Keratinocyte (primary cell): ENCODE measurements around the gene CSMD2. TPM values are rescaled to one million over a fixed set of nuclear protein-coding genes. Genes with fewer than 3 reads are reported as not detected.

Source experiments
- DNase-seq: peaks from one replicate; pipeline ENCODE4 v3.0.0-alpha.2; 2011; ENCODE audit warnings: low read depth, missing footprints, low spot score
- FAIRE-seq: peaks from 2 replicates; lab custom pipeline; 2011; peaks lifted over from hg19 to GRCh38; lab: Jason Lieb, UNC
- H2AFZ ChIP-seq: 2 replicates; pipeline ENCODE4 v1.6.0; 2012; ENCODE audit warnings: low read length, control low read depth, inconsistent platforms; ENCODE audit not compliant: control insufficient read depth
- H3K27ac ChIP-seq: 2 replicates; pipeline ENCODE4 v1.5.1; 2011; ENCODE audit warnings: low read length; ENCODE audit not compliant: control insufficient read depth, insufficient read depth
- H3K27me3 ChIP-seq: 3 replicates; pipeline ENCODE4 v1.6.0; 2011; ENCODE audit warnings: low read length; ENCODE audit not compliant: control insufficient read depth, insufficient read depth; ENCODE audit errors: extremely low read depth
- H3K36me3 ChIP-seq, 2 experiments: 2 replicates in 1 of 2; 3 replicates in 1 of 2; pipeline ENCODE4 v1.5.1; 2011; ENCODE audit warnings: low read length in 2 of 2, mild to moderate bottlenecking in 1 of 2; ENCODE audit not compliant: control insufficient read depth in 2 of 2, insufficient read depth in 2 of 2; ENCODE audit errors: extremely low read depth in 1 of 2
- H3K4me1 ChIP-seq: 3 replicates; pipeline ENCODE4 v1.5.1; 2011; ENCODE audit warnings: low read length; ENCODE audit not compliant: control insufficient read depth, insufficient read depth; ENCODE audit errors: extremely low read depth
- H3K4me2 ChIP-seq: 3 replicates; pipeline ENCODE4 v1.6.0; 2011; ENCODE audit warnings: low read depth, low read length; ENCODE audit not compliant: control insufficient read depth, insufficient read depth; ENCODE audit errors: extremely low read depth
- H3K4me3 ChIP-seq, 3 experiments: fragments of 200-600 bp in 1 of 3; sonication (generic) in 1 of 3; 2 replicates in 2 of 3; 3 replicates in 1 of 3; pipeline ENCODE4 v1.5.1; 2011 to 2016; ENCODE audit warnings: low read length in 3 of 3, mild to moderate bottlenecking in 3 of 3, control low read depth in 2 of 3, inconsistent platforms in 1 of 3, low read depth in 1 of 3, mixed read lengths in 1 of 3, mixed run types in 1 of 3, moderate library complexity in 1 of 3; ENCODE audit not compliant: control insufficient read depth in 2 of 3, insufficient read depth in 2 of 3; ENCODE audit errors: extremely low read depth in 1 of 3
- H3K79me2 ChIP-seq: 2 replicates; pipeline ENCODE4 v1.6.0; 2012; ENCODE audit warnings: low read length; ENCODE audit not compliant: control insufficient read depth, insufficient read depth
- H3K9ac ChIP-seq: 3 replicates; pipeline ENCODE4 v1.6.0; 2011; ENCODE audit warnings: low read length; ENCODE audit not compliant: control insufficient read depth, insufficient read depth; ENCODE audit errors: extremely low read depth
- H3K9me1 ChIP-seq: 3 replicates; pipeline ENCODE4 v1.6.0; 2011; ENCODE audit warnings: low read length; ENCODE audit not compliant: control insufficient read depth, insufficient read depth; ENCODE audit errors: extremely low read depth
- H3K9me3 ChIP-seq: 2 replicates; pipeline ENCODE4 v1.5.1; 2012; ENCODE audit warnings: low read depth, low read length; ENCODE audit not compliant: control insufficient read depth
- H4K20me1 ChIP-seq: 3 replicates; pipeline ENCODE4 v1.6.0; 2011; ENCODE audit warnings: low read length; ENCODE audit not compliant: control insufficient read depth, insufficient read depth; ENCODE audit errors: extremely low read depth
- EZH2 ChIP-seq: IDR thresholded peaks from one replicate; pipeline ENCODE4 v1.6.1; 2012; ENCODE audit warnings: inconsistent platforms, mild to moderate bottlenecking, low read length, moderate library complexity
- dilution Hi-C: fragments of 300-500 bp; cut with MboI; formaldehyde crosslinking; loops from one replicate; pipeline ENCODE4 v1.7.0; 2020; ENCODE audit warnings: low sequenced_read_pairs; ENCODE audit not compliant: extremely low pct_ligation_motif_present
- polyA plus RNA-seq, 5 experiments: library from polyadenylated mRNA; depleted of rRNA in 3 of 5; stranded (reverse) in 3 of 5; stranded (forward) in 1 of 5; unstranded in 1 of 5; fragments of >200 nt; gene quantifications; 1 replicate in 1 of 5; 2 replicates in 3 of 5; 3 replicates in 1 of 5; pipeline versions ENCODE4 v1.2.1 to v1.2.3, GENCODE V29; 2011 to 2012; ENCODE audit warnings: missing spikeins in 2 of 5, low read depth in 1 of 5, low replicate concordance in 1 of 5
- TF ChIP-seq, protein P1 (sequence below), 3 experiments: IDR thresholded peaks in 1 of 3; conservative IDR thresholded peaks in 1 of 3; optimal IDR thresholded peaks in 1 of 3; 2 replicates in 2 of 3; 3 replicates in 1 of 3; pipeline versions ENCODE3 to v1.5.1; 2011; ENCODE audit warnings: low read length in 3 of 3, mild to moderate bottlenecking in 3 of 3, moderate library complexity in 2 of 3, control low read depth in 1 of 3, inconsistent platforms in 1 of 3; ENCODE audit not compliant: insufficient read depth in 2 of 3; ENCODE audit errors: extremely low read depth in 1 of 3

The CSMD2 gene
- polyA plus RNA-seq, 1 donor (not counting 4 experiments of a cell fraction or from before 2014, with no cell fraction given): 2.0 TPM

DNA sequence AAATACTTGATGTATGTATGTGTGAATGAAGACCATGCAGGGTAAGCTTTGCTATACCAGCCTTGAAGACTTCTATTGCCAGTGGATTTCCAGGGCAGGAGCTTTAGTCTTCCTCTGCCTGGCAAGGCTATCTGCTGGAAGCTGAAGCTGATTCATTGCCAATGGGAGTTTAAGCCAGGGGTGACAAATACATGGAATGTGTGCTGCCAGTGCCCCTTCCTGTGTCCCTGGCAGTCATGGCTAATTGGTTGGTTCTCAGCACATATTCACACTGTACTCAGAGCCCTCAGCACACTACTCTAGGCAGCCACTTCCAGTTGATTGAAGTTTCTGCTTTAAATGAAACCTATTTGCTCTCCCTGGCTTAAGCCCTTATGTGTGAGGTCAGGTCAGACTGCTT, 691.1 kb downstream of the CSMD2 start:
- Histone ChIP-seq H3K4me1 (peaks cover 22% of the 10 kb centered on the region), H3K9me3 (no peaks in the 10 kb centered on the region), H3K79me2 (peaks cover 16% of the 10 kb centered on the region), H3K9ac (no peak overlapping the region), H3K27me3 (no peaks in the 10 kb centered on the region), H3K4me3 (no peak overlapping the region), H3K27ac (no peak overlapping the region), H4K20me1 (no peaks in the 10 kb centered on the region), H3K4me2 (no peak overlapping the region), H3K9me1 (no peaks in the 10 kb centered on the region), H2AFZ (no peak overlapping the region), H3K36me3 (peaks cover 0 to 3% of the 10 kb centered on the region in 2 experiments)
- dilution Hi-C loops: no loop called here
- no peak for FAIRE-seq
- DNase-seq: no peak
- TF ChIP-seq, protein P1, sequence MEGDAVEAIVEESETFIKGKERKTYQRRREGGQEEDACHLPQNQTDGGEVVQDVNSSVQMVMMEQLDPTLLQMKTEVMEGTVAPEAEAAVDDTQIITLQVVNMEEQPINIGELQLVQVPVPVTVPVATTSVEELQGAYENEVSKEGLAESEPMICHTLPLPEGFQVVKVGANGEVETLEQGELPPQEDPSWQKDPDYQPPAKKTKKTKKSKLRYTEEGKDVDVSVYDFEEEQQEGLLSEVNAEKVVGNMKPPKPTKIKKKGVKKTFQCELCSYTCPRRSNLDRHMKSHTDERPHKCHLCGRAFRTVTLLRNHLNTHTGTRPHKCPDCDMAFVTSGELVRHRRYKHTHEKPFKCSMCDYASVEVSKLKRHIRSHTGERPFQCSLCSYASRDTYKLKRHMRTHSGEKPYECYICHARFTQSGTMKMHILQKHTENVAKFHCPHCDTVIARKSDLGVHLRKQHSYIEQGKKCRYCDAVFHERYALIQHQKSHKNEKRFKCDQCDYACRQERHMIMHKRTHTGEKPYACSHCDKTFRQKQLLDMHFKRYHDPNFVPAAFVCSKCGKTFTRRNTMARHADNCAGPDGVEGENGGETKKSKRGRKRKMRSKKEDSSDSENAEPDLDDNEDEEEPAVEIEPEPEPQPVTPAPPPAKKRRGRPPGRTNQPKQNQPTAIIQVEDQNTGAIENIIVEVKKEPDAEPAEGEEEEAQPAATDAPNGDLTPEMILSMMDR (optimal IDR thresholded peaks at IDR 0.05 in 1 of 3, IDR thresholded peaks at IDR 0.05 in 1 of 3, conservative IDR thresholded peaks at IDR 0.05 in 1 of 3; ENCODE audit: extremely low read depth in 1 of 3, insufficient read depth in 2 of 3, low read length in 3 of 3): no peak
- TF ChIP-seq EZH2: no peak

DNA sequence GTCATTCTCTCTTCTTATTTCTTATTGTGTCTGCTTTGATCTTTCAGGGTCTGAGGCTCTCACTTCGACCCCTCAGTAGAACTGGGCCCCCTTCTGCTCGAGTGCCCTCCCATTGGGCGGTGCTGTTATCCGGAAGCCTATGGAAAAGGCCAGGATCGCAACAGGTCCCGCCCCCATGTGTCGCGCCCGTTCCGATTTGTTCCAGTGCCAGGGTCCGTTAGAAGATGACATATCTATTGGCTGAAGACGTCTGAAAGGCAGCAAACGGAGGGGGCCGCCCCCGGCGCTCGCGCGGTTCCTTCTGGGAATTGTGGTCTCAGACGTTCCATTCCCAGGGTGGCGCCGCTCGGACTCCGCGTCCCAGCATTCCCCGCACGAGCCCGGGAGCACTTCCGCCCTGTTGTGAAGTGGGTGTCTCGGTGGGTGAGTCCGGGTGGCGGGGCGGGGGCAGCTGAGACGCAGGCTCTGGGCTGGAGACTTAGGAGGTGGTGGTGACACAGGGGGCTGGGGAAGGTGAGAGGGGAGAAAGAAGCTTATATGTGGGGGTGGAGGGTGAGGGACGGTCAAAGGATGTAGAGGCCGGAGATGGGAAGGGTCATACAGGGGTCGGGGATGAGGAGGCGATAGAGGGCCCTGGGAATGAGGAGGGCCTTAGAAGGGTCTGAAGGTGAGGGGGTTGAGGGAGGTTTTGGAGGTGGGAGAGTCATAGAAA, 692.6 kb downstream of the CSMD2 start, which contains the start of gene ZSCAN20:
ZSCAN20 (plus strand) TSS at position 377 of the 712 bp plus-strand sequence. CDS start 6,644 bp downstream, outside the sequence.
- peak; percentile 84 for FAIRE-seq

More for the DNA sequence above, 692.6 kb downstream of the CSMD2 start, which contains the start of gene ZSCAN20:
- Histone ChIP-seq H3K27ac (peak within 1 kb of the TSS; percentile 63), H3K9me1 (no peaks in the 10 kb centered on the region), H4K20me1 (no peaks in the 10 kb centered on the region), H3K4me2 (peak within 1 kb of the TSS; percentile 81), H3K79me2 (peaks cover 15% of the 10 kb centered on the region), H3K4me3 (peak within 1 kb of the TSS; percentile 70 to 93 (median 81)), H3K4me1 (peaks cover 22% of the 10 kb centered on the region), H3K27me3 (no peaks in the 10 kb centered on the region), H3K9ac (peak within 1 kb of the TSS; percentile 79), H3K36me3 (peaks cover 0 to 3% of the 10 kb centered on the region in 2 experiments), H2AFZ (peak within 1 kb of the TSS; percentile 84), H3K9me3 (no peaks in the 10 kb centered on the region)
- TF ChIP-seq EZH2: no peak
- TF ChIP-seq, protein P1 (optimal IDR thresholded peaks at IDR 0.05 in 1 of 3, IDR thresholded peaks at IDR 0.05 in 1 of 3, conservative IDR thresholded peaks at IDR 0.05 in 1 of 3; ENCODE audit: extremely low read depth in 1 of 3, insufficient read depth in 2 of 3, low read length in 3 of 3): no peak
- dilution Hi-C loops: no loop called here
- peak; percentile 86 for DNase-seq
